NCI-H1694 (cell line): ENCODE data around the gene TESPA1.
"Not testable (repeated sequence)": the region's sequence is repeated elsewhere in the genome, so short reads cannot be mapped to it uniquely, and the experiment has no call there.

ENCODE experiments used
- DNase-seq: peaks from one replicate; lab custom pipeline; 2025; lab: John Stamatoyannopoulos, UW

Gene TESPA1

DNA sequence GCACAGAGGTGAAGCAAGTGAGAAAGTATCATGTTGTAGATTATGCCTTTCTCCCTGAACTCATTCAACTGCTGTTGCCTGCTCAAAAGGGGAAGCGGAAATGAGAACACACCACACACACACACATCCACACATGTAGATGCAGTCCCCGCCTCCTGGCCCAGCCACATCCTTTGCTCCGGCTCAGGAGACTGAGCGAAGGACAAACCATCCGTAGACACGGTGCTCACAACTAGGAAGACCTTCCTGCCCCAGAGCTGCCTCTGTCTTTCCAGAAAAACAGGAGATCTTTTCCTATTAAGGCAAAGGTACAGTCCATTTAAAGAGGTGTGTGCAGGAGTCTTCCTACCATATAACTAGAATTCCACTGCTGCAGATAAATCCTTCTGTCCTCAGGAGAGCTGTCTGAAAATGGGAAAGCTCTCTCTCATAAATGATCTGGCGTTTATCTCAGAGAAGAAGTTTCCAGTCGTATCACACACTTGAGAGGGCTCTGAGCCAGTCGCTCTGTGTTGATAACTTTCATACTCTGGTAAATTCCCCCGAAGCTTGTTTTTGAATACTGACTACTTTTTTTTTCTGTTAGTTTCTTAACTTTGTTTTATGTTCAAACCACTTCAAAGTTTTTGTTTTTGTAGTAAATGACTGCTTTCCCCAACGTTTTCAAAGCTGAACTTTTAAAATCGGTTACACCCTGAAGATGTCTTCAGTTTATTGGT lies at the start of gene TESPA1:
Gene TESPA1 (minus strand): TSS at position 105 of the 719 bp plus-strand sequence. CDS start 10,200 bp downstream, outside the sequence.
- DNase-seq, result no peak

DNA sequence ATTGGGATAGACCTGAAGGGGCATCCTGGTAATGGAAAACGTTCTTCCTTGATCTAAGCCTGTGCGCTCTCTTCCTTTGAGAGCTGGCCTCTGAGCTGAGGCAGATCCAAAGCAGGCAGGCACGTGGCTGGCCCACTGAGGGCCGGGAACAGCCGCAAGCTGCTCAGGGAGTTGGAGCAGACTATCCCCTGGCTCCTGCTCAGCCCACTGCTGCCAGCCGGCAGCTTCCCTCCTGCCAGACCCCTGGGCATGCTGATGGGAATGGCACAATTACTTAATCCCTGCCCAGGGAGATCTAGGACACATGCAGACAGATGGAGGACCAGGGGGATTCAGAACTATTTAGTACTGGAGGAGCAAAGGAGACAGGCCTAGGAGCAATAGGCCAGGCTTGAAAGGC lies 49.7 kb upstream of the TESPA1 start:
- no peak for DNase-seq

GRCh38 chr12:55025508-55025907 lies 40.9 kb upstream of the TESPA1 start:
- DNase-seq, result no peak

DNA sequence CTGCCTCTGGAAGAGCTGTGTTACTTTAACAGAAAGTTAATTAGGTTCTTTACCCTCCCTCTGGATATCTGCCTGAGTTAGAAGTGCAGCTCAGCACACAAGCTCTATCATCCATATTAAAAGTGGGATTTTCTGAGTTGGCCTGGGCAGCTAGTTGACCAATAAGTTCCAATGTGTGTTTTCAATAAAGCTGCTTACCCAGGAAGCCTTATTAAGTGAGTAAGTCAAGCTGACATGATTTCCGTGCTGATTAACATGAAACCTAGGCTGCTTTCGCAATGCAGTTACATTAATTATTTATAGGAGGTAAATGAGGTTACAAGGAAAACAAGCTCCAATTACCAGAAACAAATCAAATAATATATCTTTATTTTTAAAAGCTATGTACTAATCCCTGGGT lies 40.0 kb upstream of the TESPA1 start:
- peak; percentile 54 for DNase-seq

- DNase-seq, result no peak
These were observed 35.2 kb upstream of the TESPA1 start, which contains the start of gene NEUROD4 for GRCh38 chr12:55019784-55020183. Gene NEUROD4, plus strand, starts transcription at chr12:55019974. Its CDS starts 6,466 bp downstream, at chr12:55026440.

DNA sequence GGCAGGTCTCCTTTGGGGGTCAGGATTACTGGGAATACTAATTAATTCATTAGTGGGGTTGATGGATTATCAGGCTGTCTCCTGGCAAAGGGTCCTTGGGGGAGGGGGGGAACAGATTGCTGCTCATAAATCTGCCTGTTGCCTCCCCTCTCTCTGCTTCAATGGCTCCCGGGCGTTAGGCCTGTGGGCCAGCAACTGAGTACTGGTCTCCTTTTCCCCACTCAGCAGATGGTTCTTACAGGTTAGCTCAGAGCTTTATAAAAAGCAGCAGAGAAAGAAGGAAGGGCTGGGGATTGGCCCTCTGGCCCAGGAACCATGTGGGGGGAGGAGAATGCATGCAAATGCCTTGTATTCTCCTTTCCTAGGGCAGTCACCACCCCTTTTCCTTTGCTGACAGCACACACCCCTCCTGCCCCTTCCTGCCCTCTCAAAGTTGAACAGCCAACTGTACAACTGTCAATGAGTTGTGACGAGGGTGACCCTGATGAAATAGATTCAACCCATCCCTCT lies 32.9 kb upstream of the TESPA1 start:
- peak; percentile 86 for DNase-seq

GRCh38 chr12:55008944-55009585 lies 24.5 kb upstream of the TESPA1 start:
- peak; percentile 51 for DNase-seq

DNA sequence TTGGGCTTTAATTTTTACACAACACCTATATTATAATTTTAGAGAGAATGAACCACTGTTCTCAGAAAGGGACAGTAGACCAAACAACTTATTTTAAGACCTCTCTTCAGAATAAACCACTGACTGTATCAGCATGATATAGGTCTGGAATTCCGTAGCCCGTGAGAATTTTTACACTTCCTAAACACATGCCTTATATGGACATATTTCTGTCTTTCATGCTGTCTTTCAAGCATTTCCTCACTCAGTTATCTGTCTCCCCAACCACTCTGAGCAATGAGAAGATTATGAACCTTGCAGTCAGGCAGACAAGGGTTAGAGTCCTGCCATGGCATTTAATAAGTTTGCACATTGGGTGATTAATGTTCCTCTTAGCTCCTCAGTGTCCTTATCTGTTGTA lies 17.8 kb upstream of the TESPA1 start:
- no peak for DNase-seq

- DNase-seq, result no peak
These were observed 16.8 kb upstream of the TESPA1 start for GRCh38 chr12:55001198-55001868.

- peak; percentile 32 for DNase-seq
These were observed 14.5 kb upstream of the TESPA1 start for GRCh38 chr12:54998958-54999510.

GRCh38 chr12:54997929-54998522 lies 13.5 kb upstream of the TESPA1 start:
- no peak for DNase-seq

DNA sequence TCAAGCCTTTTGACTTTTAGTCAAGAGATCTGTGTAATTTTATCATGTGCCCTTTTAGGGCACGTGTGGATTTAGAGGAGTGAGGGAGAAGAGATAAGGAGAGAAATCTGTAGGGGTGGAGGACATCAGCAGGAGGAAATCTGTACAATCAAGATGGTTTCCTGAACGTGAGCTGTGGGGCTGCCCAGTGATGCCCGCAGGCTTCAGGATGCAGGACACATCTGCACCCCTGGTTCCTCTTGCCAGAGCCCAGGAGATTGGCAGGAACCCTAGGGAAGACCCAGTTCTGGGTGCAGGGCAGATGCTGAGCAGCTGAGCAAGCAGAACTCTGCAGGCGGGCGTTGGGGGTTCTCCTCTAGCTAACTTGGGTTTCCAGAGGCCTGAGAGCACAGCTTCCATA lies 11.6 kb upstream of the TESPA1 start:
- DNase-seq, result no peak

DNA sequence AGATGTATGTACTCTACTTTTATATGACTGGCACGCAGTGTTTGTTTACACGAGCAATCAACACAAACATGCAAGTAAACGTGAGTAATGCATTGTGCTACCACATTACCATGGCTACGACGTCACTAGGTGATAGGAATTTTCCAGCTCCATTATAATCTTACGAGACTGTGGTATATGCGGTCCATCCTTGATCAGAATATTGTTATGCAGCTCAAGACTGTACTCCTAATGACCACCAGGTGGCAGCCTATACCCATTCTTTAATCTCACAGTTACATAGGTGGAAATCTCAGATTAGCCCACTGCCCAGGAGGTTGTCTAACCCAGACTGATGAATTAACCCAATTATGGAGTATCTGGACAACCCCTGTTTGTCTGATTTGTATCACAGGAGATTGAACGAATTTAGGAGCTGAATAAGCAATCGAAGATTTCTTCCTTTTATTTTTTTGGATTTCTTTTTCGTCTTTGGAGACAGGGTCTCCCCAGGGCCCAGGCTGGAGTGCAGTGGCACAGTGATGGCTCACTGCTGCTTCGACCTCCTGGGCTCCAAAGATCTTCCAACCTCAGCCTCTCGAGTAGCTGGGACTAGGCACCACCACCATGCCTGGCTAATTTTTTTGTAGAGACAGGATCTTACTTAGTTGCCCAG lies 8.7 kb upstream of the TESPA1 start:
- peak; percentile 83 for DNase-seq

DNA sequence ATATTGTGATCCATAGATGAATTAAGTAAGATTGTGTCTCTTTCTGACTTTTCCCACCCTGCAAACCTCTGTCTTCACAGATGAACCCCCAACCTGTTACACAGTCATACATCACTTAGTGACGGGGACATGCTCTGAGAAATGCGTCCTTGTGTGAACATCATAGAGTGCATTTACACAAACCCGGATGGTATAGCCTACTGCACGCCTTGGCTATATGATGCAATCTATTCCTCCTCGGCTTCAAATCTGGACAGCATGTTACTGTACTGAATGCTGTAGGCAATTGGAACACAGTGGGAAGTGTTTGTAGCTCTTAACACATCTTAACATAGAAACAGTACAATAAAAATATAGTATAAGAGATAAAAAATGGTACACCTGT lies 7.4 kb upstream of the TESPA1 start:
- no peak for DNase-seq

DNA sequence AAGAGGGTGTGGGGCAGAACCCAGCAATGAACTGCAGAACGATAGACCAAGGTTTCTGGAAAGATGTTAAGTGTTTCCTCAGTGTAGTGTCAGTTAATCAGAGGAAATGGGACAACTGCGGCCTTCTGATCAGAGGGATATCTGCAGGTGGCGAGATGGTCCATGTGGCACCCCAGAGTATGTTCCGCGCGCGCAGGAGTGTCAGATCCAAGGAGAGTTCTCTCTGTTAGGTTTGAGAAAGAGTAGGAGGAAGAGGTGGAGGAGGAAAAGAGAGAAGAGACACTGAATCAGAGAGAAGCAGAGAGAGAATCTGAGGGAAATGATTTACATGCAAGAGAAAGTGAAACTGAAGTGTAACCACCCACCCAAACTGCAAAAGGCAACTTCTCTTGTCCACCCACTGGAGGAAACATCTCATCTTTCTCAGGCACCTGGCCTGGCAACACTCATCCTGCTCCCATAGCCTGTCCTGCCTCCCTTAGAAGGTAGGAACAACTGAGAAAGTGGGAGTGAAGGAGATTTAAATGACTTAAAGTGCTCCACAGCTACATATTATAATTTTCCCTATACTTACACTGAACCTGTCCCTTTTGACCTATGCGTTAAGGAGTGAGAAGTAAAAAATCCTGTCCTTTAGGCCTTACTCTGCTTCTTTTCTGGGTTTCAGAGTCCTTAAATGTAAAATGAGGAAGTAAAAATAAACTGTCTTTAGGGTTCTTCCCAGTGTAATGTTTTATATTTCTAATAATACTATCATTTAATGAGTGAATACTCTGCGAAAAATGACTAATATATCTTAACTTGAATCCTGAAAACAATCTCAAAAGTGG lies 6.8 kb upstream of the TESPA1 start:
- no peak for DNase-seq

GRCh38 chr12:54989829-54990228 lies 5.3 kb upstream of the TESPA1 start:
- DNase-seq, result no peak

GRCh38 chr12:54988402-54989054 lies 4.0 kb upstream of the TESPA1 start:
- DNase-seq, result peak; percentile 95

DNA sequence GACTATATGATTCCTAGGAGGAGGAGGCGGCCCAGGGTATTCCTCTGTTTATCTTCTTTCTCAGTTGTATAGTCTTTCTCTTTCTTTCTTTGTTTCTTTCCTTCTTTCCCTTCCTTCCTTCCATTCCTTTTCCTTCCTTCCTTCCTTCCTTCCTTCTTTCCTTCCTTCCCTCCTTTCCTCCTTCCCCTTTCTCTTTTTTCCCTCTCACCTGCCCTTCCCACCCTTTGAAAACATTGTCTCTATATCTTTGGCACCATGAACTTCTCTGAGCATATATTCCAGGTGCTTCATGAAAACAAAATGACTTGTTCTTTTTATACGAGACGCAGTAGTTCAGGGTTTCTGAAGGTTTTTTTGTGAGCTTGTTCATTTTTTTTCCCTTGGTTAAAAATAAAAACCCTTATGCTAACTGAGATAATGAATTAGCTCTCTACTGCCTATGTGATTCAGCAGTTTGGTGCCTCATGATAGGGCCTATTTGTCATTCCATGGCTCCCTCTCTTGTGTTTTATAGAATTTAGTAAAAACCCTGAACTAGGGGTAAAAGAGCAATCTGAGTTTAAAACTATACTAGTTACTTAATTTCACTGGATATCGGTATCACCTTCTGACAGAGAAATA lies 3.2 kb upstream of the TESPA1 start:
- no peak for DNase-seq

DNA sequence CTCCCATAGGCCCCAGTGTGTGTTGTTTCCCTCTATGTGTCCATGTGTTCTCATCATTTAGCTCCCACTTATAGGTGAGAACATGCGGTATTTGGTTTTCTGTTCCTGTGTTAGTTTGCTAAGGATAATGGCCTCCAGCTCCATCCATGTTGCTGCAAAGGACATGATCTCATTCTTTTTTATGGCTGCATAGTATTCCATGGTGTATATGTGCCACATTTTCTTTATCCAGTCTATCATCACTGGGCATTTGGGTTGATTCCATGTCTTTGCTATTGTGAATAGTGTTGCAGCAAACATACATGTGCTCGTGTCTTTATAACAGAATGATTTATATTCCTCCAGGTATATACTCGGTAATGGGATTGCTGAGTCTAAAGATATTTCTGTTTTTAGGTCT lies 2.2 kb upstream of the TESPA1 start:
- DNase-seq, result not testable (repeated sequence)
